Activated CD4-positive, alpha-beta memory T cell treated with anti-CD3 and anti-CD28 coated beads, Interleukin-2, amount 10 ng/mL, durations not matched to agents 7 days and 5 days (primary cell): ENCODE data around the gene PLA2G4F. TPM values are rescaled to one million over a fixed set of nuclear protein-coding genes. Genes with fewer than 3 reads are reported as not detected.
"Not testable (repeated sequence)": the region's sequence is repeated elsewhere in the genome, so short reads cannot be mapped to it uniquely, and the experiment has no call there.

Experiments used
- CTCF ChIA-PET: fragments of 350-600 bp; sonication (Branson Sonifier 250); formaldehyde crosslinking; loops from one replicate; lab custom pipeline; 2021; ENCODE audit warnings: antibody characterized with exemption, inconsistent platforms; lab: Charles Lee
- POLR2A ChIA-PET: fragments of 350-600 bp; sonication (Branson Sonifier 250); formaldehyde crosslinking; loops from one replicate; lab custom pipeline; 2021; ENCODE audit warnings: antibody characterized with exemption; lab: Charles Lee
- DNase-seq: peaks from one replicate; pipeline ENCODE4 v3.0.0-alpha.2; 2020
- H3K27ac Mint-ChIP-seq: one replicate; pipeline ENCODE4 v1.8.0; 2021; ENCODE audit warnings: mild to moderate bottlenecking, mixed read lengths
- H3K27me3 Mint-ChIP-seq: one replicate; pipeline ENCODE4 v1.8.0; 2021; ENCODE audit warnings: mixed read lengths
- H3K36me3 Mint-ChIP-seq: one replicate; pipeline ENCODE4 v1.8.0; 2021; ENCODE audit warnings: low read depth, mixed read lengths
- H3K4me1 Mint-ChIP-seq: one replicate; pipeline ENCODE4 v1.8.0; 2021; ENCODE audit warnings: mixed read lengths
- H3K4me3 Mint-ChIP-seq: one replicate; pipeline ENCODE4 v1.8.0; 2021; ENCODE audit warnings: mild to moderate bottlenecking, mixed read lengths
- H3K9me3 Mint-ChIP-seq: one replicate; pipeline ENCODE4 v1.8.0; 2021; ENCODE audit warnings: mixed read lengths
- total RNA-seq, 2 experiments: library from RNA; stranded (reverse); gene quantifications; one replicate each; pipeline ENCODE4 v1.2.3, GENCODE V29; 2021

Gene PLA2G4F
- total RNA-seq, 2 experiments from 2014 or later: not detected

DNA sequence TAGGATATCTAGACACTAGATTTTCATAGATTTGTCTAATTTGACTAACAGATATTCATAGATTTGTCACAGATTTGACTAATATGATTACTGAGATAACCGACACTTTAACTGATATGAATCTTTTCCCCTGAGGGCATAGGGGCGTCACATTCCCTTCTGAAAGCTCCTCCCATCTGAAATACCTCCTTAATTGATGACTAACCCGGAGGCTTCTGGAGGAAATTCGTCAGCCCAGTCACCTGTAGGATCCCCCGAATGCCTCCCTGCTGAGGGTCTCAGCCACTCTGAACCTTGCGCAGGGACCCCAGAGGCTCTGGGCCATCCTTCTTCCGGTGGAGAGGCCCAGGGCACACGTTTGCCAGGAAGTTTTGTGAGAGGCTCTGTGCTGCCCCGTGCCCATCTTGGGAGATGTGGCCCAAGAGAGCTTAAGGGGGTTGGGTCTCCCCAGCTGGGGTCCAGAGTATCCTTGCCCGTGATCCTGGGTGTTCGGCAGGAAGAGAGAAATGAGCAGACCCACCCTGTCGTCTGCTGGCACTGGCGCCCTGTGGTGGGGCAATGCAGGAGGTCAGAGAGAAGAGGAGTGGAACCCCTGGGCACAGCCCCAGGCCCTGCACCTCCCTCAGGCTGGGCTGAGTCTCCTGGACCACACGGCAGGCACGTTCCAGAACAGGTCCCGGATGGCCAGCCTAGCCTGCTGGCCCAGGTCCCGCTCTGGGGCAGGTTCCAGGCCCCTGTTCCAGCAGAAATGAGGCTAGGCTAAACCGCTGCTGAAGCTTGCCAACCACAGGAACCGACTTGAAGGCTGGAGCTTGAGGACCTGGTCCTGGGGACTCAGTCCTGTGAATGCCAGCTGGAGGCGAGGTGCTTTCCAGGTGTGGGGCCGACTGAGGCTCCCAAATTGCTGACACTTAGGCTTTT lies 63.8 kb downstream of the PLA2G4F start:
- no peak for DNase-seq
- ChIA-PET CTCF (no interaction called here), POLR2A (no interaction called here)
- Mint-ChIP-seq H3K27me3 (peaks cover 21% of the 10 kb centered on the region), H3K4me1 (peaks cover 10% of the 10 kb centered on the region), H3K27ac (no peak overlapping the region), H3K9me3 (no peaks in the 10 kb centered on the region), H3K36me3 (no peaks in the 10 kb centered on the region), H3K4me3 (no peak overlapping the region)

DNA sequence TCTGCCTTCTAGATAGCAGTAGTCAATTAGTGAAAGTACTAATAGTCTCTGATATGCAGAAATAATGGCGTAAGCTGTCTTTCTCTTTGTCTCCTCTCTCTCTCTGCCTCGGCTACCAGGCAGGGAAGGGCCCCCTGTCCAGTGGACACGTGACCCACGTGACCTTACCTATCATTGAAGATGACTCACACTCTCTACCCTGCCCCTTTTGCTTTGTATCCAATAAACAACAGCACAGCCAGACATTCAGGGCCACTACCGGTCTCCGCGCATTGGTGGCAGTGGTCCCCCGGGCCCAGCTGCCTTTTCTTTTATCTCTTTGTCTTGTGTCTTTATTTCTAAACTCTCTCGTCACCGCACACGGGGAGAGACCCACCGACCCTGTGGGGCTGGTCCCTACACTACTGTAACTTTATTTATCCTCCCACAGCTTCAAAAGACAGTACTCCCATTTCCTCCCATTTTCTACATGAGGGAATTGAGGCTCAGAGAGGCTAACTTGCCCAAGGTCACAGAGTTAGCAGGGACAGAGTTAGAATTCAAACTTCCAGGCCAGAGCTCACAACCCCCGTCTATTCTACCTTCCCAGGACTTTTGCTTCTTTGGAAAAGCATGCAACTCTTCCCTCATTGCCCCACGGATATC lies 64.6 kb downstream of the PLA2G4F start:
- POLR2A ChIA-PET, CTCF ChIA-PET, H3K9me3 Mint-ChIP-seq, H3K4me1 Mint-ChIP-seq, H3K36me3 Mint-ChIP-seq, H3K4me3 Mint-ChIP-seq, DNase-seq, H3K27ac Mint-ChIP-seq: not testable (repeated sequence)
- peaks cover 17% of the 10 kb centered on the region for H3K27me3 Mint-ChIP-seq

- no peak for DNase-seq
- no peak overlapping the region for H3K27ac Mint-ChIP-seq
- peaks cover 17% of the 10 kb centered on the region for H3K27me3 Mint-ChIP-seq
- H3K4me1 Mint-ChIP-seq: peaks cover 11% of the 10 kb centered on the region
- H3K4me3 Mint-ChIP-seq: no peak overlapping the region
- POLR2A ChIA-PET: no interaction called here
- H3K9me3 Mint-ChIP-seq: no peaks in the 10 kb centered on the region
- CTCF ChIA-PET: no interaction called here
- no peaks in the 10 kb centered on the region for H3K36me3 Mint-ChIP-seq
Observed at GRCh38 chr15:42090781-42091180, 65.7 kb downstream of the PLA2G4F start.

DNA sequence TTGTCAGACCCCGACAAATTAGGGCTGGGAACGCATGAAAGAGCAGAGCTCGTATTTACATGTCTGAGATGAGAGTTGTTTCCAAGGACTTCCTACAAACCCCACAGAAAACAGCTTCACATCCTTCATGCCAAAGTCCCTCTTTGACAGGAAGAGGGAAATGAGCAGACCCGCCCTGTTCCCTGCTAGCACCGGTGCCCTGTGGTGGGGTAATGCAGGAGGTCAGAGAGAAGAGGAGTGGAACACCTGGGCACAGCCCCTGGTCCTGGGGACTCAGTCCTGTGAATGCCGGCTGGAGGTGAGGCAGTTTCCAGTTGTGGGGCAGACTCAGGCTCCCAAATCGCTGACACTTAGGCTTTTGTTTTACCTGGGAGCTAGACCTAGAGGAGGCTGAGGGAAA lies 66.1 kb downstream of the PLA2G4F start:
- DNase-seq: no peak
- ChIA-PET POLR2A (no interaction called here), CTCF (no interaction called here)
- no peaks in the 10 kb centered on the region for H3K9me3 Mint-ChIP-seq
- H3K27me3 Mint-ChIP-seq: peaks cover 17% of the 10 kb centered on the region
- H3K4me3 Mint-ChIP-seq: no peak overlapping the region
- H3K4me1 Mint-ChIP-seq: peaks cover 11% of the 10 kb centered on the region
- no peaks in the 10 kb centered on the region for H3K36me3 Mint-ChIP-seq
- H3K27ac Mint-ChIP-seq: no peak overlapping the region

DNA sequence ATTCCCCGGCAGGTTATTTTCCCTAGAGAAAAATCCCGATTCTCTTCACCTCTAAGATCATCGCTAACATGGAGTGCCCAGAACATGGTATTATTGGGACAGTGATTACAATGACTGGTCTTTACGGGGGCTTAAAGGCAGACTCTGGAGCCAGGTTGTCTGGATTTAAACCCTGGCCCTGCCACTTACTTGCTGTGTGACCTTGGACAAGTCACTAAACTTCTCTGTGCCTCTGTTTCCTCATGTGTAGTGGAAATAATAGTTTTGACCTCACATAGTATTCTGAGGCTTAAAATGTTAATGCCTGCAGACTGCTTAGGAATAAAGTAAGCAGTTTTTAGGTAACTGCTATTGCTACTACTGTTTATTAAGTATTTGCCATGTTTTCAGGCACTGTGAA lies 66.5 kb downstream of the PLA2G4F start:
- CTCF ChIA-PET: no interaction called here
- peaks cover 17% of the 10 kb centered on the region for H3K27me3 Mint-ChIP-seq
- no peaks in the 10 kb centered on the region for H3K36me3 Mint-ChIP-seq

More for the DNA sequence above, 66.5 kb downstream of the PLA2G4F start:
- POLR2A ChIA-PET: no interaction called here
- Mint-ChIP-seq H3K4me1 (peaks cover 13% of the 10 kb centered on the region), H3K4me3 (no peak overlapping the region), H3K9me3 (no peaks in the 10 kb centered on the region), H3K27ac (no peak overlapping the region)
- no peak for DNase-seq

Other genes with a start within 250 kb of the PLA2G4F start
- gene EHD4, start 184.1 kb downstream of the PLA2G4F start, total RNA-seq: 10 to 100 TPM; 25.0 to 25.3 TPM
- not detected for gene PLA2G4E, start 135.6 kb downstream of the PLA2G4F start, total RNA-seq
- not detected for gene PLA2G4D, start 62.1 kb downstream of the PLA2G4F start, total RNA-seq
- gene VPS39, start 51.7 kb upstream of the PLA2G4F start, total RNA-seq: 10 to 100 TPM; 76.8 to 82.3 TPM
- 10 to 100 TPM; 28.3 to 31.5 TPM for gene GANC, start 116.6 kb upstream of the PLA2G4F start, total RNA-seq
- gene TMEM87A, start 116.8 kb upstream of the PLA2G4F start, total RNA-seq: 10 to 100 TPM; 39.2 to 40.3 TPM
- gene CAPN3, start 202.9 kb upstream of the PLA2G4F start, total RNA-seq: 1 to 10 TPM; 3.7 to 4.4 TPM